ENCODE measurements around the gene IRF2BP1.

Gene IRF2BP1

GRCh38 chr19:45881909-45882528 lies 3.9 kb downstream of the IRF2BP1 start:
- H3K27me3 ChIP-seq (replicated peaks; ENCODE audit: control insufficient read depth, insufficient read depth, low read length, poor library complexity, severe bottlenecking), result no peaks in the 10 kb centered on the region
- H3K4me3 ChIP-seq (ENCODE audit: insufficient read depth, low read depth, low read length, poor library complexity, severe bottlenecking), result no peak overlapping the region
- H3K4me1 ChIP-seq (ENCODE audit: control insufficient read depth, insufficient read depth, low read length, poor library complexity, severe bottlenecking), result peaks cover 35% of the 10 kb centered on the region
- H3K36me3 ChIP-seq (ENCODE audit: control insufficient read depth, insufficient read depth, low read length), result no peaks in the 10 kb centered on the region
- DNase-seq, result no peak
- no peaks in the 10 kb centered on the region for H3K9me3 ChIP-seq (ENCODE audit: control insufficient read depth, low read length)
- no peak overlapping the region for H3K27ac ChIP-seq (ENCODE audit: insufficient read depth, low read length, poor library complexity, severe bottlenecking)

GRCh38 chr19:45881082-45881908 lies 4.6 kb downstream of the IRF2BP1 start:
- no peaks in the 10 kb centered on the region for H3K9me3 ChIP-seq (ENCODE audit: control insufficient read depth, low read length)
- no peaks in the 10 kb centered on the region for H3K27me3 ChIP-seq (replicated peaks; ENCODE audit: control insufficient read depth, insufficient read depth, low read length, poor library complexity, severe bottlenecking)
- H3K4me1 ChIP-seq (ENCODE audit: control insufficient read depth, insufficient read depth, low read length, poor library complexity, severe bottlenecking), result peaks cover 37% of the 10 kb centered on the region
- H3K36me3 ChIP-seq (ENCODE audit: control insufficient read depth, insufficient read depth, low read length), result no peaks in the 10 kb centered on the region
- DNase-seq, result no peak
- H3K27ac ChIP-seq (ENCODE audit: insufficient read depth, low read length, poor library complexity, severe bottlenecking), result no peak overlapping the region
- no peak overlapping the region for H3K4me3 ChIP-seq (ENCODE audit: insufficient read depth, low read depth, low read length, poor library complexity, severe bottlenecking)

DNA sequence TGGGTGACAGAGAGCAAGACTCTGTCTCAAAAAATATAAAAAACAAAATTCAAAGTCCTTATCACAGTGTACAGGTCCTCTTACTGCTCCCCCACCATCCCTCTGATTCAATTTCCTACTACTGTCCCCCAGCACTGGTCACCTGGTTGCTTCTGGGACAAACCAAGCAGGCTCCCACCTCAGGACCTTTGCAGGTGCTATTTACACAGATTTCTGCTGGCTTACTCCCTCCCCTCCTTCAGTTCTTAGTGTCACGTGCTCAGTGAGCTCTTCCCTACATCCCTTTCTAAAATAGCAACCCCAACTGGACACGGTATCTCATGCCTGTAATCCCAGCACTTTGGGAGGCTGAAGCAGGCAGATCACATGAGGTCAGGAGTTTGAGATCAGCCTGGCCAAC lies 6.0 kb downstream of the IRF2BP1 start:
- Histone ChIP-seq H3K36me3 (ENCODE audit: control insufficient read depth, insufficient read depth, low read length) (no peaks in the 10 kb centered on the region), H3K27me3 (replicated peaks; ENCODE audit: control insufficient read depth, insufficient read depth, low read length, poor library complexity, severe bottlenecking) (no peaks in the 10 kb centered on the region), H3K9me3 (ENCODE audit: control insufficient read depth, low read length) (no peaks in the 10 kb centered on the region), H3K4me3 (ENCODE audit: insufficient read depth, low read depth, low read length, poor library complexity, severe bottlenecking) (no peak overlapping the region), H3K27ac (ENCODE audit: insufficient read depth, low read length, poor library complexity, severe bottlenecking) (no peak overlapping the region), H3K4me1 (ENCODE audit: control insufficient read depth, insufficient read depth, low read length, poor library complexity, severe bottlenecking) (peaks cover 30% of the 10 kb centered on the region)
- DNase-seq, result no peak

DNA sequence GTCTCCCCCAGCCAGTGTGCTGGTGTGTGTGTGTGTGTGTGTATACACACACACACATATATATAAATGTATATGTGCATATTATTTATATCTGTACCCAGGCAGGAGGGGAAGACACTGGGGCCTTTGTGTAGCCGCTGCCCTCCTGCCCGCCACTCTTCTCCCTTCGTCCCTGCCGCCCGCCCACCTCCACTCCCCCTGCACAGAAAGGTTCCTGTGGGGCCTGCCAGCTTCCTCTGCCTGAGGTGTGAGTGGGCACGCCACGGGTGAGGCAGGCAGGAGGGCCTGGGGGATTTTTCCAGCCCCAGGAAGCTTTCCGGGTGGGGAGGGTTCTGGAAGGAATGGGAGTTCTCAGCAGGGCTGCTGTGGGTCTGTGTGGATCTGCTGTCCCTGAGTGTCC lies 6.9 kb downstream of the IRF2BP1 start:
- Histone ChIP-seq H3K4me1 (ENCODE audit: control insufficient read depth, insufficient read depth, low read length, poor library complexity, severe bottlenecking) (peaks cover 21% of the 10 kb centered on the region), H3K27me3 (replicated peaks; ENCODE audit: control insufficient read depth, insufficient read depth, low read length, poor library complexity, severe bottlenecking) (no peaks in the 10 kb centered on the region), H3K36me3 (ENCODE audit: control insufficient read depth, insufficient read depth, low read length) (no peaks in the 10 kb centered on the region), H3K4me3 (ENCODE audit: insufficient read depth, low read depth, low read length, poor library complexity, severe bottlenecking) (no peak overlapping the region), H3K9me3 (ENCODE audit: control insufficient read depth, low read length) (no peaks in the 10 kb centered on the region), H3K27ac (ENCODE audit: insufficient read depth, low read length, poor library complexity, severe bottlenecking) (no peak overlapping the region)
- no peak for DNase-seq

DNA sequence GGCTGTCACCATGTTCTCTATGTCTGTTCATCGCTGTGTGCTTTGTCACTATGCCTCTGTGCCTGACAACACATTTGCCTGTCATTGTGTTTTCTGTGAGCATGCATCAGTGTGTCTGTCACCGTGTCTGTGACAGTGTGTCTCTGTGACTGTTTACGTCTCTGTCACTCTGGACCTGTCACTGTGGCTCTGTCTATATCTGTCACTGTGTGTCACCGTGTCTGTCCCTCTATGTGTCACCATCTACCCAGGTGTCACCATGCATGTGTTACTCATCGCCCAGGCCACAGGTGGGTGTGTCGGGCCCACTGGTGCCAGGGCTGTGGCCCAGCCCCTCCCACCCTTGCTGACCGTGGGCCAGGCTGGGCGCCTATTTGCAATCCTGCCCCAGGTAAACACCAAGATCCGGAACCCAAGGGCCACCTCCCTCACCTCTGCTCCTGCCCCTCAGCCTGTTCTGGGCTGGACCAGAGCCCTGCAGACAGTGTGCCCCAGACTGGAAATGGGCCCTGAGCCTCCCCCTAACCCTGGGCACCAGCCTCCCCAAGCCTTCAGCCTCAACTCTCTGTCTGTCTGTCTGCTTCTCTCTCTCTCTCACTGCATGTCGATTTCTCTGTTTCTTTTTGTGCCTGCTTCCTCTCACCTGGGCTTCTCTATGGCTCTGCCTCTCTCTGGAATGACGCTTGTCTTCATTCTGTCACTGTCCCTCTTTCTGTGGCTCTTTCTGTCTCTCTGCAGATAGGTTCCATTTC lies 7.7 kb downstream of the IRF2BP1 start:
- no peak overlapping the region for H3K4me3 ChIP-seq (ENCODE audit: insufficient read depth, low read depth, low read length, poor library complexity, severe bottlenecking)
- DNase-seq, result no peak
- H3K27me3 ChIP-seq (replicated peaks; ENCODE audit: control insufficient read depth, insufficient read depth, low read length, poor library complexity, severe bottlenecking), result no peaks in the 10 kb centered on the region
- no peak overlapping the region for H3K27ac ChIP-seq (ENCODE audit: insufficient read depth, low read length, poor library complexity, severe bottlenecking)
- no peaks in the 10 kb centered on the region for H3K36me3 ChIP-seq (ENCODE audit: control insufficient read depth, insufficient read depth, low read length)
- H3K4me1 ChIP-seq (ENCODE audit: control insufficient read depth, insufficient read depth, low read length, poor library complexity, severe bottlenecking), result peaks cover 16% of the 10 kb centered on the region
- no peaks in the 10 kb centered on the region for H3K9me3 ChIP-seq (ENCODE audit: control insufficient read depth, low read length)

DNA sequence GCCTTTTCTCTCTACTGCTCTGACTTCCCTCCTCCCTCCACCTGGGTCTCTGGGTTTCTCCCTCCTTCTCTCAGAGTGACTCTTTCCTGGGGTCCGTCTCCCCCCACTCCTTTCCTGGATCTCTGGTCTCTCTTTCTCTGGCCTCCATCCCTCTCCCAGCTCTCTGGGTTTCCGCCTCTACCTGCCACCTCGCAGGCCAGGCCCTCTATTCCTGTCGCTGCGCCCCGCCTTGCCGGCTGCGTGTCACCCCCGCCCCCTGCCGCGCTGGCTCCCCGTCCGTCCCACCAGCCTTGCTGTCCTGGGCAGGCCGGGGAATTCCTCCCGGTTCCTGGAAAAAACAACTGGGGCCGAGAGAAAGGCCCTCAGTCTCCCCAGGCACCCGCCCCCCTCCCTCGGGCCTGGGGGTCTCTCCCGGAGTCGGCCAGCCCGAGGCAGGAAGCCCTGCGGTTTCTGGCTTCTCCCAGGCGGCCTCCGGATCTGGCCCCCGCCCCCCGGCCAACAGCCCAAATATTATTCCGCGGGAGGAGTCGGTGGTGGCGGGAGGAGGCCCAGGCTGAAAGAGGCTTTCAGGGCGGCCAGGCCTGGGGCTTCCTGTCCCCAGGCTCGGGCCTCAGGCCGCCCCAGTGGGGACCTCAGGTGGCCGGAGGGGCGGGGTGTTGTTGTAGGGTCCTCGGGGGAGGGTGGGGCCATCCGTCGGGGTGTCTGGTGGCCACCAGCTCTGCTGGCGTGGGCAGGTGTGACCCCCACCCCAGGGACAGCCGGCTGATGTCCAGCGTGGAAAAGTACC lies 9.3 kb downstream of the IRF2BP1 start:
- Histone ChIP-seq H3K4me3 (ENCODE audit: insufficient read depth, low read depth, low read length, poor library complexity, severe bottlenecking) (peak overlapping the region; percentile 15), H3K27me3 (replicated peaks; ENCODE audit: control insufficient read depth, insufficient read depth, low read length, poor library complexity, severe bottlenecking) (no peaks in the 10 kb centered on the region), H3K36me3 (ENCODE audit: control insufficient read depth, insufficient read depth, low read length) (no peaks in the 10 kb centered on the region), H3K4me1 (ENCODE audit: control insufficient read depth, insufficient read depth, low read length, poor library complexity, severe bottlenecking) (peaks cover 8% of the 10 kb centered on the region), H3K9me3 (ENCODE audit: control insufficient read depth, low read length) (no peaks in the 10 kb centered on the region), H3K27ac (ENCODE audit: insufficient read depth, low read length, poor library complexity, severe bottlenecking) (peak overlapping the region; percentile 21)
- no peak for DNase-seq

DNA sequence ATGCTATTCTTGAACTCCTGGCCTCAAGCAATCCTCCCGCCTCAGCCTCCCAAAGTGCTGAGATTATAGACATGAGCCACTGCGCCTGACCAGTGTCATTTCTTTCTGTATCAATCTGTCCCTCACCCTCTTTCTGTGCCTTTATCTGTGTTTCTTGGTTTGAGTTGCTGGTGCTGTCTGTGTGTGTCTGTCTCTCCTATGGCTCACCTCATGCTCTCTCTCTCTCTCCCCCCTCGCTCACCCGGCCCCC lies 9.9 kb downstream of the IRF2BP1 start:
- DNase-seq, result no peak
- peak overlapping the region; percentile 15 for H3K4me3 ChIP-seq (ENCODE audit: insufficient read depth, low read depth, low read length, poor library complexity, severe bottlenecking)
- H3K4me1 ChIP-seq (ENCODE audit: control insufficient read depth, insufficient read depth, low read length, poor library complexity, severe bottlenecking), result peaks cover 8% of the 10 kb centered on the region
- H3K9me3 ChIP-seq (ENCODE audit: control insufficient read depth, low read length), result no peaks in the 10 kb centered on the region
- no peak overlapping the region for H3K27ac ChIP-seq (ENCODE audit: insufficient read depth, low read length, poor library complexity, severe bottlenecking)
- no peaks in the 10 kb centered on the region for H3K36me3 ChIP-seq (ENCODE audit: control insufficient read depth, insufficient read depth, low read length)
- no peaks in the 10 kb centered on the region for H3K27me3 ChIP-seq (replicated peaks; ENCODE audit: control insufficient read depth, insufficient read depth, low read length, poor library complexity, severe bottlenecking)

DNA sequence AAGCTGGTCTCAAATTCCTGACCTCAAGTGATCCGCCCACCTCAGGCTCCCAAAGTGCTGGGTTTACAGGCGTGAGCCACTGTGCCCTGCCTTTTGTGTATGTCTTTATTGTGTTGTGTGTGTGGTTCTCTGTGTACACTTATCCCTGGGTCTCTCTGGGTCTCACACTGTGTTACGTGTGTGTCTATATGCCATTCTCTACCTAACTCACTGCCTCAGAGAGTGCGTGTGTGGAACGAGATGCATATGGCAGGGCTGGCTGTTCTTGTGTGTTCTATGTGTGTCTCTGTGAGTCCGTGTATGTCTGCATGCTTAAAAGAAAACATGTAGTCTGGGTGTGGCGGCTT lies 11.3 kb downstream of the IRF2BP1 start:
- no peaks in the 10 kb centered on the region for H3K36me3 ChIP-seq (ENCODE audit: control insufficient read depth, insufficient read depth, low read length)
- H3K27me3 ChIP-seq (replicated peaks; ENCODE audit: control insufficient read depth, insufficient read depth, low read length, poor library complexity, severe bottlenecking), result no peaks in the 10 kb centered on the region
- H3K9me3 ChIP-seq (ENCODE audit: control insufficient read depth, low read length), result no peaks in the 10 kb centered on the region
- DNase-seq, result no peak
- H3K4me1 ChIP-seq (ENCODE audit: control insufficient read depth, insufficient read depth, low read length, poor library complexity, severe bottlenecking), result peaks cover 8% of the 10 kb centered on the region
- H3K4me3 ChIP-seq (ENCODE audit: insufficient read depth, low read depth, low read length, poor library complexity, severe bottlenecking), result no peak overlapping the region
- no peak overlapping the region for H3K27ac ChIP-seq (ENCODE audit: insufficient read depth, low read length, poor library complexity, severe bottlenecking)

DNA sequence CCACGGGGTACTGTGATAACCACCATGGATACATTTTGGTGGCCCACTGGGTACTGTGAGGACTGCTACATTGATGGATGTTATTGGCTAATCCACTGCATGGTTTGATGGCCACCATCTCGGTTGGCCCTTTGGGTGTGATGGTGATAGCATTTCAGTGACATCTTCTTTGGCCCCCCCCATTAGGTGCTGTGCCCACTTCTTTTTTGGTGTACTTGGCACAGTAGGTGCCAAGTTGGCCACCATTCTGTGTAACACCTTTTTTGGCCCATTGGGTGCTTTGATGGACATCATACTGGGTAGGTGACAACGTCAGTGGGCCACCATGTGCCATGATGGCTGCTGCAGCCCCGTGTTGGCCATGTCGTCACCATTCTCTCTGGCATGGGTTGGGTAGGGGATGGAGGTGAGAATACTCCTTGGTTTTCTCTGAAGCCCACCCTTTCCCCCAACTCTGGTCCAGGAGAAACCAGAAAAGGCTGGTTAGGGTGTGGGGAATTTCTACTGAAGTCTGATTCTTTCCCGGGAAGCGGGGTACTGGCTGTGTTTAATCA lies 12.6 kb downstream of the IRF2BP1 start:
- Histone ChIP-seq H3K4me3 (ENCODE audit: insufficient read depth, low read depth, low read length, poor library complexity, severe bottlenecking) (no peak overlapping the region), H3K4me1 (ENCODE audit: control insufficient read depth, insufficient read depth, low read length, poor library complexity, severe bottlenecking) (peaks cover 8% of the 10 kb centered on the region), H3K9me3 (ENCODE audit: control insufficient read depth, low read length) (no peaks in the 10 kb centered on the region), H3K36me3 (ENCODE audit: control insufficient read depth, insufficient read depth, low read length) (no peaks in the 10 kb centered on the region), H3K27me3 (replicated peaks; ENCODE audit: control insufficient read depth, insufficient read depth, low read length, poor library complexity, severe bottlenecking) (no peaks in the 10 kb centered on the region), H3K27ac (ENCODE audit: insufficient read depth, low read length, poor library complexity, severe bottlenecking) (no peak overlapping the region)
- no peak for DNase-seq

Data from effector memory CD4-positive, alpha-beta T cell (primary cell).